Kidney glomerular epithelial cell (primary cell): ENCODE measurements around the gene PCYT1A.
"Not testable (repeated sequence)": the region's sequence is repeated elsewhere in the genome, so short reads cannot be mapped to it uniquely, and the experiment has no call there.

Experiments used
- DNase-seq: peaks from one replicate; lab custom pipeline; 2025; lab: John Stamatoyannopoulos, UW

Gene PCYT1A

GRCh38 chr3:196192524-196193051 is 94.9 kb downstream of the PCYT1A start:
- DNase-seq, result peak; percentile 49

DNA sequence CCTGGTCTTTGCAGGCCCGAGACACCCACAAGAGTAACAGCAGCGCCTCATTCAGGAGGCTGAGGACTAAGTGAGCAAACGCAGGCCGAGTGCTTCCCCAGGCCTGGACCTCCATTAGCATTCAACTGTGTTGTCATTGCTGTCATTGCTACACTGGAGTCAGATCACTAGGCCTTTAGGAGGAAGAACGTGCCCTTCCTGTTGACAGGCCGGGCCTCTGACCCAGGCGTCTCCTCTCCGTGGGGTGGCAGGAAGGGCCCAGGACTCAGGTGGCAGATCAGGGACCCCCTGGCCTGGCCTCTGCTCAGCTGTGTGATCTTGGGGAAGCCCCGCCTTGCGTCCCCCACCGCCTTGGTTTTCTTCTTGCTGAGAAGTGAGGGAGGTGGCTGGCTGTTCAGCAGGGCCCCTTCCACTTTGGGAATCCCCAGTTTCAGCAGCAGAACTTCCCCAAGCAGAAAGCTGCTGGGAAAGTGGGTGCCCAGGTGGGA is 95.4 kb downstream of the PCYT1A start:
- DNase-seq, result no peak

GRCh38 chr3:196189566-196190347 is 97.8 kb downstream of the PCYT1A start:
- no peak for DNase-seq

DNA sequence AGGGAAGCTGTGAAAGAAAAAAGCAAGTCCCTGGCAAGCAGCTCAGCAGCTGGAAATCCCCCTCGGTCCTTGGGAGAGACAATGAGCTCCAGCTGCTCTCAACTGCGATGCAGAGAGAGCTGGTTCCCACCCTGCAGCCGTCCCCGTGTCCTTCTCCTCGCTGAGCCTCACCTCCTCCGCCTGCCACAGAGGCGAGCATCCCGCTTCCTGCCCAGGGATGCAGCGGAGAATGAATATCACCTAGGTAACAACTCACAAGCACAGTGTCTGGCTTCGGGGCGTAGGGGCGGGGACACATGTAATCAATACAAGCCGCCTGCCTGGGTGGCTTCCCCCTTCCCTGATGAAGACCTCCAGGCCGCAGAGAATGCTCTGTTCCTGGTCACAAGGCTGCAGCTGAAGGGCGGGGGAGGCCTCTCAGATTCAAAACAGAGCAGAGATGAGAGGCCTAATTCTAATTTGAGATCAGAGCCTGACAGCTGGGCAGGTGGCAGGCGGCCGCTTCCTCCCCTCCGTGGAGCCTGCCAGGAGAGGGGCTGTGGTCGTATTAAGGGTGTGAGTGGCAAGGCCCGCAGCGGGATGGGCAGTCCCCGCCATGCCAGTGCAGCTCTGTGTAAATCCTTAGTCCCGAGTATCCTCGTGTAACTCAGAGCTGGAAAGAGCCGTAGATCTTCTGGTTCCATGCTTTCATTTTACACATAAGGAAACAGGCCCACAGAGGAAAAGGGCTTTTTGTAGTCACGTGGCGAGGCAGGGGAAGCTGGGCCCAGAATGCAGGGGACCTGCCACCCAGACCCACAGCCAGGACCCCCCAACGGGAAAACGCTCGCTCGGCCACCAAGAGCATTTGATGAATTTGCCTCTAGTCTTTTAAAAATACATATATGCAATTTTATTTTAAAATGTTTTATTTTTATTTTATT is 100.6 kb downstream of the PCYT1A start:
- DNase-seq, result no peak

DNA sequence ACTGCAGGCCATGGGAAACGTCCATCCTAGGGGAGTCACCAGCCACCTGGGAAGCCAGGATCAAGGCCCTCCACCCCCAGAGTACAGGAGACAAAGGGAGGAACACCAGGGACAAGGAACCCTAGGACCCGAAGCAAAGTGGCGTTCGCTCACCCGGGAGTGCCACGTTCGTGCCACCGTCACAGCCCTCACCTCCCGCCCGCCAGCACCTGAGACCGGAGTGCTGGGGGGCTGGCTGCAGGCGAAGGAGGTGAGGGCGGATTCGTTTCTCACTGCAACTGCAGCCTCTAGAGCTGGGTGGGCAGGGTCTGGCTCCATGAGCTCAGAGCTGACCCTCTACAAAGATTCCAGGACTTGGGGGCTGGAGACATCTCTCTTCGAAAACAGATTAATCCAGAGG is 102.6 kb downstream of the PCYT1A start:
- DNase-seq, result no peak

- not testable (repeated sequence) for DNase-seq
These were observed 103.4 kb downstream of the PCYT1A start for GRCh38 chr3:196184169-196184432.

GRCh38 chr3:196181127-196181546 is 106.4 kb downstream of the PCYT1A start:
- DNase-seq, result no peak

DNA sequence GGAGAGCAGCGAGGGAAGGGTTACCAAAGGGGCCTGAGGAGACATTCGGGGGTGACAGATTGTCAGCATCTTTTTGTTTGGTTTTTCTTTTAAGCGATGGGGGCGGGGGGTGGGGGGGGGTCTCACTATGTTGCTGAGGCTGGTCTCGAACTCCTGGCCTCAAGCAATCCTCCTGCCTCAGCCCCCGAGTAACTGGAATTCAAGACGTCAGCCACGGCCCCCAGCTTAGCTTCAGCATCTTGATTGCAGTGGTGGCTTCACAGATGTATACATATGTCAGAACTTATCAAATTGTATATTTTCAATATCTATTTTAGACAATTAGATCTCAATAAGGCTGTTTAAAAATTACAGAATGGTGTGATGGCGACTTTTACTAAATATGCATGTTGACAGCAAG is 107.2 kb downstream of the PCYT1A start:
- DNase-seq, result no peak
